Dermis microvascular lymphatic vessel endothelial cell (primary cell): ENCODE results near the gene HSPA9. TPM values are rescaled to one million over a fixed set of nuclear protein-coding genes. Genes with fewer than 3 reads are reported as not detected.
"Not testable (repeated sequence)": the region's sequence is repeated elsewhere in the genome, so short reads cannot be mapped to it uniquely, and the experiment has no call there.

Experiments used
- DNase-seq, 2 donors: peaks; one replicate each; pipeline versions ENCODE4 v3.0.0 to v3.0.0-alpha.2; 2010; ENCODE audit warnings: low read depth in 2 of 2
- total RNA-seq: library from RNA; depleted of rRNA; stranded (reverse); fragments of >200 nt; gene quantifications from 2 replicates; pipeline ENCODE4 v1.2.1, GENCODE V29; 2014

The HSPA9 gene
- total RNA-seq, 1 donor from 2014 or later, result 212 TPM

DNA sequence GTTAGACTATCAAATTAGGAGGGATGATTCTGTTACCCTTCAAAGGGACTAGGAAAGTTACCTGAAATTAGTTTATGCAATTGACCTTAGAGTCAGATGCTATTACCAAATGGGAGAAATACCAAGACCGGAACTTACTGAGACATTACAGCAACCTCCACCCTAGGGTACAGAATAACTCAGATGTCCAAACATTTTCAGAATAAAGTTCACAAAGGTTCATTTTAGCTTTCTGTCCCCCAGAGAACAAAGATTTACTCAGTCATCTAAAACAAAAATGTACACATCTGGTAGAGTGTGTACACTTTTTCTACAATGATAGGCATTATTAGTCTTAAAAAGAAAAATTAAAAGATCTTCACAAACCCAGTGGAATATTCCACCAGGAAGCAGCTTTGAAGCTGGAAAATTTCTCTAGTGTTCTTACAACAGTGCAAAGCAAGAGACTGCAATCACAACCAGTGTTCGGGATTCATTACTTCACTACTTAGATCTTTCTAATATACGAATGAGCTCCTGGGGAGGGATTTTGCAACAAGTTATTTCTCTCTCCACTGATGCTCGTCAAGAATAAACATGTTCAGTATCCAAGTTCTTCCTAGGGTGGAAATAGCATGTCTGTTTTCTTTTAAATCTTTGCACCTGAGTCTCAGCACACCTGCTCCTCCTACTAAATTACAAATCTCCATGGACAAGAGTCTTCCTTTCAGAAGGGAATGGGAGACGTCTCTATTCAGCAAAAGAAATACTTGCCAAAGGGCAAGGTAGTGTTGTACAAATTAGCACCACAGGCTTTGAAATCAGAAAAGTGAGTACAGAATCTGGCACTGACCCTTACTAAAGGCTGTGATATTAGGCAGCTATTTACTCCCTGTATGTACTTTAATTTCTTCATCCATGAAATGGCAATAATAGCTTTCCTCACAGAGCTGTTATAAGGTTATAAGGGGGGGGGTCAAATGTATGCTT is 40.9 kb downstream of the HSPA9 start:
- DNase-seq, result no peak

DNA sequence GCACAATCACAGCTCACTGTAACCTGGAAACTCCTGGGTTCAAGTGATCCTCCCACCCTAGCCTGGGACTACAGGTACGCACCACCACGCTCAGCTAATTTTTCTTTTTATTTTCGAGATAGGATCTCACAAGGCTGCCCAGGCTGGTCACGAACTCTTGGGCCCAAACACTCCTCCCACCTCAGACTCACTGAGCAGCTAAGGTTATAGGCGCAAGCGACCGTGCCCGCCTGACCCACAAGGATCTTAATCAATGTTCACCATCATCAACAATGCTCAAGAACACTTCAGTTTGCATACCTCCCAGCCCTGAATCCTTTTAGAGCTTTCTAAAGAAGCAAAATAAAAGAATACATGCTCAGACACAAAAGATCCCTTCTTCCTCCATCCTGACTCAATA is 45.4 kb downstream of the HSPA9 start:
- DNase-seq, result no peak

DNA sequence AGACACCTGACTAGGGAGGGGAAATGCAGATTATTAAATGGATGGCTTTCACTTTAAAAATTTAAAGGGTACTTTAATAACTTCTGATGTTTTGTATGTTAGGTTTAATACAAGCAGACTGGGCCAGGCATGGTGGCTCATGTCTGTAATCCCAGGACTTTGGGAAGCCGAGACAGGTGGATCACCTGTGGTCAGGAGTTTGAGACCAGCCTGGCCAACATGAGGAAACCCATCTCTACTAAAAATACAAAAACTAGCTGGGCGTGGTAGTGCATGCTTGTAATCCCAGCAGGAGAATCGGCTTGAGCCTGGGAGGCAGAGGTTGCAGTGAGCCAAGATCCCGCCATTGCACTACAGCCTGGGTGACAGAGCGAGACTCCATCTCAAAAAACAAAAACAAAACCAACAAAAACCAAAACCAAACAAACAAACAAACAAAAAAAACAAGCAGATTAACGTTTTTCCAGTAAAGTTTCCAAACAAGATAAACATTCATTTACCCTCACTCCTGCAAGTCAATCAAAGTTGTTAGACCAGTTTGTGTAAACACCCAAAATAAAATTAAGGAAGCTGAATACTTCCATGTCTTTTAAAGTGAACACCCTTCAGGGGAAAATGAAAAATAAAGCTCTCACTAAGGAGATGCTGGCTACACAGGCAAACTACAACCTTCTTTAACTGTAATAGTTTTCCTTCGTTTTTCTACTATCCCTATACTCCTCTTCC is 46.3 kb downstream of the HSPA9 start:
- no peak for DNase-seq

DNA sequence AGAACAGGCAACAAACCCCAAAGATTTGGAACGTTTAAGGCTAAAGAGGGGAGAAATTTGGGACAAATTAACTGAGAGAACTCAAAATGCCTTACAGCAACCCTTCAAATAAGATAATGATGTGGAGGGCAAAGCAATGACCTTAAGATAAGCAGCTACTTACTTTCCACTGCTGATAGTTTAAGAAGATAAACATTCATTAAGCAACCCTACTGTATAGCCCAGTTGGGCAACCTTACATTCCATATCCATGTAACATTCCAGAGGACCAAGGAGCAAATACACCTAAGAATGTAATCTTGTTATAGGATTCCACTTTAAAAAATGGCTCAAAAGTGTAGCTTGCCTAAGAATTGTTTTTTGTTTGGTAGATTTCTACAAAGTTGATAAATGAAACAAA is 47.0 kb downstream of the HSPA9 start:
- DNase-seq, result no peak

DNA sequence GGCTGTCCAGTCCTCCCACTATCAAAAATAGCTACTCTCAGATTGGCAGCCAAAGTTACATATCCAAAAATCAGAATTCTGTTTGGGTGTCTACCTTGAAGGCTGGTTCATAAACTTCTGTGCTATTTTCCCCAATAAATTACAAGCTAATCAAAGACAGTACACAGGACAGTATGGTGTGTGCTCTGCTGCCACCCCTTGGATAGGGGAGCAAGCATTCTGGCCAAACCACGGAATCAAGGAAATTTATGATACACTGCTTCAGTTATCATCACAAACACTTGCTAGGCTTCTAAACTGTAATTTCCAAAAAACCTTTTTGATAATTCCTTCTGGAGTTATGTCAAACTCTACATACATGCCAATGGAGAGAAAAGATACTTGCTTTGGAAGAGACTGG is 48.0 kb downstream of the HSPA9 start:
- no peak for DNase-seq

DNA sequence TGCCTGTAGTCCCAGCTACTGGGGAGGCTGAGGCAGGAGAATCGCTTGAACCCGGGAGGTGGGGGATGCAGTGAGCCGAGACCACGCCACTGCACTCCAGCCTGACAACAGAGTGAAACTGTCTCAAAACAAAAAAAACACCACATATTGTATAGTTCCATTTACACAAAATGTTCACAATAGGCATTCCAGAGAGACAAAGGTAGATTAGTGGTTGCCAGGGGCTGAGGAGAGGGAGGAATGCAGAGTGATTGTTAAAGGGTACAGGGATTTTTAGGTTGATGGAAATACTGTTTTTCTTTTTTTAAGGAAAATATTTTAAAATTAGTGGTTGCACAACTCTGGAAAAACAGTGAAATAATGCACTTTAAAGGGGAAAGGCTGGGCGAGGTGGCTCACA is 51.8 kb downstream of the HSPA9 start:
- DNase-seq, result no peak

DNA sequence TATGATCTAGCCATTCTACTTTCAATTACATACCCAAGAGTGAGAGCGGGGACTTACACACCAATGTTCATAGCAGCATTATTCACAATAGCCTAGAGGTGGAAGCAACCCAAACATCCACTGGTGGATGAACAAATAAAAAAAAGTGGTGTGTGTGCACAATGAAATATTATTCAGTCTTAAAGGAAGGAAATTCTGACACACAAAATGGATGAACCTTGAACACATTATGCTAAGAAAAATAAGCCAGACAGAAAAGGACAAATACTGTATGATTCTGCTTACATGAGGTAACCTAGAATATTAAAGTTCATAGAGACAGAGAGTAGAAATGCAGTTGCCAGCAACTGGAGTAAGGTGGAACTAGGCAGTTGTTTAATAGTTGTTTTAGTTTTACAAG is 54.2 kb downstream of the HSPA9 start:
- DNase-seq, result peak in 1 of 2 donors; percentile 58

DNA sequence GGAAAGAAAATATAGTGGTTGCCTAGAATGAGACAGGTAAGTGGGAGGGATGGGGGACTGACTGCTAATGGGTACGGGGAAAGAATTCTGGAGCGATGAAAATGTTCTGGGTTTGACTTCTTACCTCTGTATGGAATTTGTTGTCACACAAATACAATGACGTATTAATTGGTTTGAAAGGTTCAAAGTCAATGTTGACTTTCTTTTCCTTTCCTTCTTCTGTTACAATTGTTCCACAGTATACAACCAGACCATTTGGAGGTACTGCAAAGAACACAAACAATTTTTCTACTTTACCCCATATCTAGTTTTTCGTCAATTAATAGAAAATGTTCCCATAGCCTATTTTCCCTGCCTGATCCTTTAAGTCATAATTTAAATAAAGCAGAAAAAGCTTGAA is 57.8 kb downstream of the HSPA9 start:
- DNase-seq, result no peak

DNA sequence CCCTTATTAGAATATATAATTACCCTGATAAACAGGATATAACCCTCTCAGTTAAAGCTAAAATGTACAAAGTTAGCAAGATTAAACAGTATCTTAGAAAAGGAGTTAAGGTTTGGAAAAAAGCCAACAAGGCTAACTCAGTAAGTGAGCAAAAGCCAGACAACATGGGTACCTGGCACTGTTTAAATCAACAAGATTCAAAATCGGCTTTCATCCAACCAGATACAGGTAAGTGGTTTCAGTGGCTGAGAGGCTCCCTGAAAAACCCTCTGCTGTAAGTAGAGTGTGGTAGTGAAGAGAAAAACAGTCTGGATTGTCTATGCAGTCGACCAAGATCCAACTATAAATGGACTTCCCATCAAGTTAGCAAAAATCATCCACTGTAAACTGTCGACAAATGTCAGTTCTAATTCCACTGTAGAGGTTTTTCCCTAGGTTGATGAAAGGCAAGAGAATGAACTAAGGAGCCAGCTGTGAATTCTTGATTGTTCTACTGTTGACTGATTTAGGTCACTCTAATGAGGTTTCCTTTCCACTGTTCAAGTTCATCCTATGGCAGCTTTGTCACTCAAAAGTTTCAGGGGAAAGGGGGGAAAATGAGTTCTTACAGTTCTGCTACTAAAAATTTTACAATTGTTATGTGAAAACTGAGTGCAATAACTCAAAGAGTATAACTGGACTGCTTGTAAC is 59.5 kb downstream of the HSPA9 start:
- no peak for DNase-seq

DNA sequence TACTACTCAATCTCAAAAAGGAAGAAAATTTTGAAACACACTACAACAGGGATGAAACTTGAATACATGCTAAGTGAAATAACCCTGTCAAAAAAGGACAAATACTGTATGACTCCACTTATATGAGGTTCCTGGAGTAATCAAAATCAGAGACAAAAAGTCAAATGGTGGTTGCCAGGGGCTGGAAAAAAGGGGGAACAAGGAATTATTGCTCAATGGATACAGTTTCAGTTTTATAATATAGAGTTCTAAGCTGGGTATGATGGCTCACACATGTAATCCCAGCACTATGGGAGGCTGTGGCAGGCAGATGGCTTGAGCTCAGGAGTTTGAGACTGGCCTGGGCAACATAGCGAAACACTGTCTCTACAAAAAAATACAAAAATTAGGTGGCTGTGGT is 61.2 kb downstream of the HSPA9 start:
- no peak for DNase-seq

DNA sequence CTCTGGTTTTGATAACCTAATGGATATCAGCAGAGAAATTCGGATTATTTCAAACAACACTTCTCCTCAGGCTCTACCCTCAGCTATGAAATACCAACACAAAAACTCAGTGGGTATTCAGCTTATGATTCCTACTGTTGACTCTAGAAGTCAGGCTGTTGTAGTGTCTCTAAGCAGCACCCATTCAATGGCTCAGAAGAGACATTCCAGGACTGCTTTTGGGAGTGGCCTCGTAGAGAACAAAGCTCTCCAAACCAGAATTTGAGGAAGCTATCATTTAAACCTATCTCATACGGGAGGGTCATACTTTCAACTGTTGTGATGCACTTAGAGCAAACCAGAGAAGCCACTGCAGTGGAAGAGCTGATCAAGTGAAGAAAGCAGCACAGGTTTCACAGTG is 66.2 kb downstream of the HSPA9 start:
- no peak for DNase-seq

DNA sequence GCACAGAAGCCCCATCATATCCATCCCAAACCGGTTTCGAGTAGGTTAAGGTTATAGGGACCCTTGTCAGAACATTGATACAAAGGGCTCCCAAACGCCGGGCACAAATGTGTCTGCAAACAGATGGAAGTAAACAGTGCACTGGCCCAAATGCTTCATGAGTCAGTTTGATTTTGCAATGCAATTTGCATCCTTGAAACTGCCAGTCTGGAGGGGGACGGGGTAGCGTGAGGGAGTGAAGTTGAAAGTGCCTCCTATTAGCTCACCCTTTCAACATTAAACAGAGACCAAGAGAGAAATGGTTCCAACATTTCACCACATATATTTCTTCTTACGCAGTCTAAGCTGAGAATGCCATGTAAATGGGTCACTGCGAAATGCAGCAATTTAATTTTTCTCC is 67.7 kb downstream of the HSPA9 start:
- DNase-seq, result not testable (repeated sequence)

DNA sequence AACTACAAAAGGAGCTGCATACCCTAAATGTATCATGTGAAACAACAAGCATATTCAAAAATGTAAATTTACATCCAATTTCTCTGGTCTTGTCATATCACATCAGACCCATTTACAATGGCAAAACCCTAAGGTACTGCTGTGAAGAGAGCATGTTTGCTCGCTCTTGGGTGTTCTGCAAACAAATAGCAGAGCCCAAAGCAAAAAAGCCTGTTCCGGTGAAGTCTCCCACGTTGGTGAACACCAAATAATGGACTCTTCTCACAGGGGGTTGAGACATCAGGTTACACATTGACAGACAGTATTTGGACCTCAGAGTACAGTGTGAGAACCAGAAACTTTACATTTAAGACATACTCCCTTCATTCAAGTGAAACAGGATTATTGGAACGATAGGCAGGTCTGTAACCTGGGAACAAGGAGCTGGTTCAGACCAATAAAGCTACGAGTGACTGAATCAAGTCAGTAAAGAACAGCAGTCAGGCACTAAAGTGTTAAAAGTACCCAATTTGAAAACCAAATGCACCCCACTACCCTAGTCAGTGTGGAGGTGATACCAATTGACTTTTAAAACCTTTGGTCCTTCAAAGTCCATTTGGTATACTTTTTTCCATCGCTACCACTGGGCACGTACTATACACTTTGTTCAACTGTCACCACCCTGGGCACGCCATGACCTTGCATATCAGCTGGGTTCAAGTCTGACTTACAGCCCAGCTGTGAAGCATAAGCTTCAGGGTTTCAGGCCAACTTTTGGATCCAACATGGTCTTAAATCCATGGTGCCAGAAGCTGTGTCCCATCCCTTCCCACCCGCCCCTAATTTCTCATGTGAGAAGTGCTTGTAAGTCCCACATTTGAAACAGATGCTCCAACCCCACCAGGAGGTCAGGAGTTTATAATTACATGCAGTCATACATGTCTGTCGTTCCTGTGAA is 68.6 kb downstream of the HSPA9 start:
- no peak for DNase-seq

DNA sequence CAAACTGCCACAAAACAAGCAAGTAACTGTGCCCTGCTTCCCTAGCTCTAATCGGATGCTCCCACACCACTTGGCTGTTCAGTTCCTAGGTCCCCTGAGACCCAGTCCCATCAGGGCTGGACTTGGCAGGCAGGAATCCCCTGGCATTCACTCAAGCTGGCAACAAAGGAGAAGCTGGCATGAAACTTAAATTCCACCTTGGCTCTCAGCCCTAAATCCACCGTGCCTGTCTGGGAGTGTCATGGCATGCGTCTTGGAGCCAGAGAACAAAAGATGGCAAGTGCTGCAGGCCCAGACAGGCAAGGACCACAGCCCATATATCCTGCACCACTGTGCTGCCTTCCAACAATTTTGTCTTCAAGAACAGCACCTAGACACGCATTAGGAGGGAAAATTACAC is 70.4 kb downstream of the HSPA9 start:
- no peak for DNase-seq

Other genes starting within 250 kb of the HSPA9 start
- gene CDC25C, start 243.6 kb downstream of the HSPA9 start, total RNA-seq, result 2.5 and 6.7 TPM in 2 replicates
- gene FAM53C, start 237.1 kb downstream of the HSPA9 start, total RNA-seq, result 24.3 and 28.8 TPM in 2 replicates
- gene KDM3B, start 222.7 kb downstream of the HSPA9 start, total RNA-seq, result 43.1 and 51.7 TPM in 2 replicates
- 1.2 and 1.6 TPM in 2 replicates for gene REEP2, start 136.3 kb downstream of the HSPA9 start, total RNA-seq
- 0.90 and 3.7 TPM in 2 replicates for gene EGR1, start 109.9 kb downstream of the HSPA9 start, total RNA-seq
- 87.4 and 96.5 TPM in 2 replicates for gene ETF1, start 32.2 kb downstream of the HSPA9 start, total RNA-seq
- 515 and 575 TPM in 2 replicates for gene CTNNA1, start 178.0 kb upstream of the HSPA9 start, total RNA-seq